H1 (cell line): ENCODE data around the gene COL26A1. TPM values are rescaled to one million over a fixed set of nuclear protein-coding genes. Genes with fewer than 3 reads are reported as not detected.

Experiments
- POLR2AphosphoS5 ChIP-seq: IDR thresholded peaks from 2 replicates; pipeline ENCODE4 v1.6.1; 2011; ENCODE audit warnings: low read depth, low read length
- SP2 ChIP-seq: IDR thresholded peaks from 2 replicates; pipeline ENCODE4 v1.6.1; 2012; ENCODE audit warnings: mild to moderate bottlenecking, low read length, inconsistent platforms
- TBP ChIP-seq: IDR thresholded peaks from 2 replicates; pipeline ENCODE4 v1.6.1; 2011; ENCODE audit warnings: low read depth, low read length, improper control_type of control experiment
- polyA plus RNA-seq, 7 experiments: library from polyadenylated mRNA; depleted of rRNA in 3 of 7; stranded (reverse) in 5 of 7; unstranded in 2 of 7; fragments of >200 nt in 5 of 7; fragments of 200-250 nt in 2 of 7; gene quantifications; 1 replicate in 5 of 7; 2 replicates in 1 of 7; 4 replicates in 1 of 7; pipeline versions ENCODE4 v1.2.1 to v1.2.3, GENCODE V29; 2011 to 2013; ENCODE audit warnings: missing spikeins in 2 of 7, mixed read lengths in 2 of 7
- total RNA-seq: library from RNA; stranded (reverse); fragmentation: NEBNext Ultra II Directional; extraction: Animal tissue kit (Norgen Biotek cat#: 25700); gene quantifications from 2 replicates; pipeline ENCODE4 v1.2.1, GENCODE V29; 2021
- TF ChIP-seq, protein P1 (sequence below), 3 experiments: IDR thresholded peaks; 1 replicate in 2 of 3; 2 replicates in 1 of 3; pipeline versions ENCODE4 v1.5.1 to v1.6.1; 2011; ENCODE audit warnings: low read length in 3 of 3, mild to moderate bottlenecking in 3 of 3, inconsistent platforms in 2 of 3, low read depth in 1 of 3, moderate library complexity in 1 of 3; ENCODE audit not compliant: insufficient read depth in 1 of 3; ENCODE audit errors: control extremely low read depth in 1 of 3
- TF ChIP-seq, protein P2 (sequence below): IDR thresholded peaks from 2 replicates; pipeline ENCODE4 v1.6.1; 2012; ENCODE audit warnings: inconsistent platforms
- TF ChIP-seq, protein P3 (sequence below): IDR thresholded peaks from 2 replicates; pipeline ENCODE4 v1.6.1; 2012; ENCODE audit warnings: low read length, inconsistent platforms

COL26A1 gene
- total and polyA plus RNA-seq, 2 of the 8 experiments (the other 6 are each of a cell fraction or from before 2014, with no cell fraction given) = 51.1 to 68.8 TPM

DNA sequence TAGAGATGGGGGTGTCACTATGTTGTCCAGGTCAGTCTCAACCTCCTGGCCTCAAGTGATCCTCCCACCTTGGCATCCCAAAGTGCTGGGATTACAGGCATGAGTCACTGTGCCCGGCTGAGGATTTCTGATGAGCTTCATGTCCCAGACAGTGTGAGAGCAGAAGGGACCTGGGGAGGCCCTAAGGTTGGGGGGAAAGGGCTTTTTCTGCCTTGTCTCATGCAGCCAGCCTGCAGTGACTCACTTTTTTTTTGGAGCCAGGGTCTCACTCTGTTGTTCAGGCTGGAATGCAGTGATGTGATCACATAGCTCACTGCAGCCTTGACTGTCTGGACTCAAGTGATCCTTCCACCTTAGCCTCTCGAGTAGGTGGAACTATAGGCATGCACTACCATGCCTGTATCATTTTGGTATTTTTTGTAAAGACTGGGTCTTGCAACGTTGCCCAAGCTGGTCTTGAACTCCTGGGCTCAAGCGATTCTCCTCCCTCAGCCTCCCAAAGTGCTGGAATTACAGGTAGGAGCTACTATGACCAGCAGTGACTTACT is 14.6 kb downstream of the COL26A1 start (continued):
- TF ChIP-seq POLR2AphosphoS5 (no peak), SP2 (no peak), TBP (no peak)
- TF ChIP-seq, protein P1, sequence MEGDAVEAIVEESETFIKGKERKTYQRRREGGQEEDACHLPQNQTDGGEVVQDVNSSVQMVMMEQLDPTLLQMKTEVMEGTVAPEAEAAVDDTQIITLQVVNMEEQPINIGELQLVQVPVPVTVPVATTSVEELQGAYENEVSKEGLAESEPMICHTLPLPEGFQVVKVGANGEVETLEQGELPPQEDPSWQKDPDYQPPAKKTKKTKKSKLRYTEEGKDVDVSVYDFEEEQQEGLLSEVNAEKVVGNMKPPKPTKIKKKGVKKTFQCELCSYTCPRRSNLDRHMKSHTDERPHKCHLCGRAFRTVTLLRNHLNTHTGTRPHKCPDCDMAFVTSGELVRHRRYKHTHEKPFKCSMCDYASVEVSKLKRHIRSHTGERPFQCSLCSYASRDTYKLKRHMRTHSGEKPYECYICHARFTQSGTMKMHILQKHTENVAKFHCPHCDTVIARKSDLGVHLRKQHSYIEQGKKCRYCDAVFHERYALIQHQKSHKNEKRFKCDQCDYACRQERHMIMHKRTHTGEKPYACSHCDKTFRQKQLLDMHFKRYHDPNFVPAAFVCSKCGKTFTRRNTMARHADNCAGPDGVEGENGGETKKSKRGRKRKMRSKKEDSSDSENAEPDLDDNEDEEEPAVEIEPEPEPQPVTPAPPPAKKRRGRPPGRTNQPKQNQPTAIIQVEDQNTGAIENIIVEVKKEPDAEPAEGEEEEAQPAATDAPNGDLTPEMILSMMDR (IDR thresholded peaks at IDR 0.05; ENCODE audit: control extremely low read depth in 1 of 3, insufficient read depth in 1 of 3, low read depth in 1 of 3, low read length in 3 of 3) = no peak
- TF ChIP-seq, protein P2, sequence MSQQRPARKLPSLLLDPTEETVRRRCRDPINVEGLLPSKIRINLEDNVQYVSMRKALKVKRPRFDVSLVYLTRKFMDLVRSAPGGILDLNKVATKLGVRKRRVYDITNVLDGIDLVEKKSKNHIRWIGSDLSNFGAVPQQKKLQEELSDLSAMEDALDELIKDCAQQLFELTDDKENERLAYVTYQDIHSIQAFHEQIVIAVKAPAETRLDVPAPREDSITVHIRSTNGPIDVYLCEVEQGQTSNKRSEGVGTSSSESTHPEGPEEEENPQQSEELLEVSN = no peak
- TF ChIP-seq, protein P3, sequence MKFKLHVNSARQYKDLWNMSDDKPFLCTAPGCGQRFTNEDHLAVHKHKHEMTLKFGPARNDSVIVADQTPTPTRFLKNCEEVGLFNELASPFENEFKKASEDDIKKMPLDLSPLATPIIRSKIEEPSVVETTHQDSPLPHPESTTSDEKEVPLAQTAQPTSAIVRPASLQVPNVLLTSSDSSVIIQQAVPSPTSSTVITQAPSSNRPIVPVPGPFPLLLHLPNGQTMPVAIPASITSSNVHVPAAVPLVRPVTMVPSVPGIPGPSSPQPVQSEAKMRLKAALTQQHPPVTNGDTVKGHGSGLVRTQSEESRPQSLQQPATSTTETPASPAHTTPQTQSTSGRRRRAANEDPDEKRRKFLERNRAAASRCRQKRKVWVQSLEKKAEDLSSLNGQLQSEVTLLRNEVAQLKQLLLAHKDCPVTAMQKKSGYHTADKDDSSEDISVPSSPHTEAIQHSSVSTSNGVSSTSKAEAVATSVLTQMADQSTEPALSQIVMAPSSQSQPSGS = no peak
